ENCODE measurements around the gene ADAT1. TPM values are rescaled to one million over a fixed set of nuclear protein-coding genes. Genes with fewer than 3 reads are reported as not detected.

Gene ADAT1
- total RNA-seq, 2 donors from 2014 or later = 50.1 to 54.9 TPM

DNA sequence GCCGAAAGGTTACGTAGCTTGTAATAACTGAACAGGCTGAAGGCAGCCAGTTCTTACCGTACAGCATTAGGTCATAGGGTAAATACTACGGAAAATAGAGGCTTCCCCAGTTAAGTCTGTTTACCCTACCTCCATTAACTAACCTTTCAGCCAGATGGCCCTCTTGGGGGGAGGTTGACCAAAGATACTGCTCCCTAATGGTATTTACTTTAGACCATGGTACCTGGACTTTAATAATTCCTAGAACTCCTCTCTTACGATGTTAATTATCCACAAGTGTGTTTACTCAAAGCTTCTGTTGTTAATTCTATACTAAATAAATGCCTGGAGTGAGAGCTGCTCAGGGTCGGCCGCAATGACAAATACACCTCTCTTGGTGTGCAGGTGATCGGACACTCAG, 9.8 kb upstream of the ADAT1 start:
- no peak overlapping the region for H3K4me3 Mint-ChIP-seq
- H3K36me3 Mint-ChIP-seq (ENCODE audit: low read depth) = peaks cover 90% of the 10 kb centered on the region

DNA sequence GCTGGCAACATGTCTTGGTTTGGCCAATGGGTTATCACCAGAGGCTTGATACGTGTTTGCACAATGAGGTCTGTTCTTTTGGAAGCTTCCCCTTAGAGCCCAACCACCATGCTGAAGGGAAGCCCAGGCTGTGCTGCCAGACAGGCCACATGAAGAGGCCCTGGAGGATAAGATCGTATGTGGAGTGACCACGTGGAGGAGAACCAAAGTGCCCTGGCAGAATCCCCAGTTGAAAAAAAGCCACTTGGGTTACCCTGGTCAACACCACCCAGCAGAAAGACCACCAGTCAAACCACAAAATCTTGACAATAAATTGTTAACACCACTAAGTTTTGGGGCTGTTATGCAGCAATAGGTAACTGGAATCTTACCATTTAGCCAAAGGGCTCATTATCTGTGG, 7.0 kb upstream of the ADAT1 start:
- Mint-ChIP-seq H3K36me3 (ENCODE audit: low read depth) (peaks cover 86% of the 10 kb centered on the region), H3K4me1 (peaks cover 6% of the 10 kb centered on the region), H3K27ac (no peak overlapping the region), H3K4me3 (no peak overlapping the region), H3K9me3 (no peaks in the 10 kb centered on the region), H3K27me3 (ENCODE audit: insufficient read depth) (no peaks in the 10 kb centered on the region)
- Histone ChIP-seq H3K9ac (ENCODE audit: extremely low read depth, low read length, poor library complexity, severe bottlenecking) (no peak overlapping the region), H3K4me3 (ENCODE audit: low read length) (no peak overlapping the region), H3K4me1 (ENCODE audit: control insufficient read depth, insufficient read depth, low read length) (no peaks in the 10 kb centered on the region), H3K27ac (ENCODE audit: low read depth, low read length) (no peak overlapping the region), H3K27me3 (ENCODE audit: control insufficient read depth, insufficient read depth, low read length, poor library complexity, severe bottlenecking) (no peaks in the 10 kb centered on the region), H3K9me3 (ENCODE audit: control insufficient read depth, low read length) (no peaks in the 10 kb centered on the region), H3K36me3 (ENCODE audit: control insufficient read depth, insufficient read depth, low read length) (peaks cover 93% of the 10 kb centered on the region)
- DNase-seq = no peak
- 96 to 100% methylated on average over 1 to 3 of the region's 3 CpGs for WGBS, 2 experiments (ENCODE audit: insufficient coverage in 1 of 2, insufficient read length in 1 of 2)
- TF ChIP-seq, protein P1, sequence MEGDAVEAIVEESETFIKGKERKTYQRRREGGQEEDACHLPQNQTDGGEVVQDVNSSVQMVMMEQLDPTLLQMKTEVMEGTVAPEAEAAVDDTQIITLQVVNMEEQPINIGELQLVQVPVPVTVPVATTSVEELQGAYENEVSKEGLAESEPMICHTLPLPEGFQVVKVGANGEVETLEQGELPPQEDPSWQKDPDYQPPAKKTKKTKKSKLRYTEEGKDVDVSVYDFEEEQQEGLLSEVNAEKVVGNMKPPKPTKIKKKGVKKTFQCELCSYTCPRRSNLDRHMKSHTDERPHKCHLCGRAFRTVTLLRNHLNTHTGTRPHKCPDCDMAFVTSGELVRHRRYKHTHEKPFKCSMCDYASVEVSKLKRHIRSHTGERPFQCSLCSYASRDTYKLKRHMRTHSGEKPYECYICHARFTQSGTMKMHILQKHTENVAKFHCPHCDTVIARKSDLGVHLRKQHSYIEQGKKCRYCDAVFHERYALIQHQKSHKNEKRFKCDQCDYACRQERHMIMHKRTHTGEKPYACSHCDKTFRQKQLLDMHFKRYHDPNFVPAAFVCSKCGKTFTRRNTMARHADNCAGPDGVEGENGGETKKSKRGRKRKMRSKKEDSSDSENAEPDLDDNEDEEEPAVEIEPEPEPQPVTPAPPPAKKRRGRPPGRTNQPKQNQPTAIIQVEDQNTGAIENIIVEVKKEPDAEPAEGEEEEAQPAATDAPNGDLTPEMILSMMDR (conservative IDR thresholded peaks at IDR 0.05) = no peak

More for the DNA sequence above, 9.8 kb upstream of the ADAT1 start:
- 93 to 95% methylated on average over 7 to 8 of the region's 8 CpGs for WGBS, 2 experiments (ENCODE audit: insufficient coverage in 1 of 2, insufficient read length in 1 of 2)
- Histone ChIP-seq H3K36me3 (ENCODE audit: control insufficient read depth, insufficient read depth, low read length) (peaks cover 97% of the 10 kb centered on the region), H3K4me3 (ENCODE audit: low read length) (no peak overlapping the region), H3K27ac (ENCODE audit: low read depth, low read length) (no peak overlapping the region), H3K9me3 (ENCODE audit: control insufficient read depth, low read length) (no peaks in the 10 kb centered on the region), H3K4me1 (ENCODE audit: control insufficient read depth, insufficient read depth, low read length) (no peaks in the 10 kb centered on the region), H3K27me3 (ENCODE audit: control insufficient read depth, insufficient read depth, low read length, poor library complexity, severe bottlenecking) (no peaks in the 10 kb centered on the region), H3K9ac (ENCODE audit: extremely low read depth, low read length, poor library complexity, severe bottlenecking) (no peak overlapping the region)
- Mint-ChIP-seq H3K9me3 (no peaks in the 10 kb centered on the region), H3K27ac (no peak overlapping the region), H3K27me3 (ENCODE audit: insufficient read depth) (no peaks in the 10 kb centered on the region), H3K4me1 (no peaks in the 10 kb centered on the region)
- no peak for DNase-seq
- TF ChIP-seq, protein P1 (conservative IDR thresholded peaks at IDR 0.05) = no peak

DNA sequence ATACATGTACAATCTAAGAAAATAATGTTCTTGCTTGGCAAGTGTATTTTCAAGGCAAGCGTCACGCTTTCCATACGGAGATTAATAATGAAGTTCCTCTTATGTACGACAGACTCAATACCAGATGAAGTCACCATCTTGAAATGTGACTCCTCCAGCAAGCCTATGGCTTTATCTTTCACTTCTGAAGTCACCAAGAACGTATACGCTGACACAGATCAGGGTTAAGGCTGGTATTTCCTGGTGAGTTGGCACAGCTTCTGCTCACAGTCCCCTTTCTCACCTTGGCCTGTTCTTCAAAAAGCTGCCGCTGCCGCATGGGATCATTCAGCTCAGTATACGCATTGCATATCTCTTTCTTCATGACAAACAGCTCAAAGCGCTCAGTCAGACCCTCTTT, 6.1 kb upstream of the ADAT1 start:
- H3K27me3 ChIP-seq (ENCODE audit: control insufficient read depth, insufficient read depth, low read length, poor library complexity, severe bottlenecking) = no peaks in the 10 kb centered on the region
- 97 to 99% methylated on average over 10 of the region's 10 CpGs for WGBS, 2 experiments (ENCODE audit: insufficient coverage in 1 of 2, insufficient read length in 1 of 2)
- no peak for DNase-seq
- Mint-ChIP-seq H3K27ac (no peak overlapping the region), H3K4me1 (peaks cover 10% of the 10 kb centered on the region), H3K27me3 (ENCODE audit: insufficient read depth) (no peaks in the 10 kb centered on the region), H3K9me3 (no peaks in the 10 kb centered on the region), H3K36me3 (ENCODE audit: low read depth) (peaks cover 81% of the 10 kb centered on the region), H3K4me3 (no peak overlapping the region)
- TF ChIP-seq, protein P1 (conservative IDR thresholded peaks at IDR 0.05) = no peak
- H3K4me1 ChIP-seq (ENCODE audit: control insufficient read depth, insufficient read depth, low read length) = peaks cover 2% of the 10 kb centered on the region
- H3K9me3 ChIP-seq (ENCODE audit: control insufficient read depth, low read length) = no peaks in the 10 kb centered on the region
- H3K9ac ChIP-seq (ENCODE audit: extremely low read depth, low read length, poor library complexity, severe bottlenecking) = no peak overlapping the region
- H3K4me3 ChIP-seq (ENCODE audit: low read length) = no peak overlapping the region
- H3K27ac ChIP-seq (ENCODE audit: low read depth, low read length) = no peak overlapping the region
- H3K36me3 ChIP-seq (ENCODE audit: control insufficient read depth, insufficient read depth, low read length) = peaks cover 88% of the 10 kb centered on the region

All from endodermal cell (in vitro differentiated cells).